Retinal pigment epithelial cell (primary cell): ENCODE data around the gene NUDT7.

Experiments used
- DNase-seq: peaks from one replicate; pipeline ENCODE4 v3.0.0-alpha.2; 2010; ENCODE audit warnings: low read depth
- H3K4me3 ChIP-seq: 2 replicates; pipeline ENCODE4 v1.5.1; 2011; ENCODE audit warnings: mild to moderate bottlenecking, low read length, control low read depth, moderate library complexity
- TF ChIP-seq, protein P1 (sequence below): conservative IDR thresholded peaks from 2 replicates; pipeline ENCODE4 v1.5.1; 2011; ENCODE audit warnings: low read depth, low read length, control low read depth, inconsistent platforms

NUDT7 gene

DNA sequence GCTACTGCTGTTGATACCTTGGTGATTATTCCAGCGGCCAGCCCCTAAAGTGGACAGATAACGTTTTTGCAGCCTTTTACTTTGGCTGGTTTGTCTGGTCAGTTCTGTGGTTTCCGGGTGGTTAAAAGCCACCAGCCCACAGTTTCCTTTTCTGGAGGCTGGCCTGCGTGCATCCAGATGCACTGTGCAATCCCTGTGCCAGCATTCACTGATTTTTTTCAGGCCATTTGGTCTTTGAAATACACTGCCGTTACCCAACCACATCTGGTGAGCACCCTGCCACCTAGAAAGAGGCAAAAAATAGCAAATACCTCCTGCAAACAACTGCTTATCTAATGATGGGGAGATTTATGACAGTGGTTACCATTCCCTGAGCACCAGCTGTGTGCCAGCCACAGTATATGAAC, 797 bp downstream of the NUDT7 start:
- TF ChIP-seq, protein P1, sequence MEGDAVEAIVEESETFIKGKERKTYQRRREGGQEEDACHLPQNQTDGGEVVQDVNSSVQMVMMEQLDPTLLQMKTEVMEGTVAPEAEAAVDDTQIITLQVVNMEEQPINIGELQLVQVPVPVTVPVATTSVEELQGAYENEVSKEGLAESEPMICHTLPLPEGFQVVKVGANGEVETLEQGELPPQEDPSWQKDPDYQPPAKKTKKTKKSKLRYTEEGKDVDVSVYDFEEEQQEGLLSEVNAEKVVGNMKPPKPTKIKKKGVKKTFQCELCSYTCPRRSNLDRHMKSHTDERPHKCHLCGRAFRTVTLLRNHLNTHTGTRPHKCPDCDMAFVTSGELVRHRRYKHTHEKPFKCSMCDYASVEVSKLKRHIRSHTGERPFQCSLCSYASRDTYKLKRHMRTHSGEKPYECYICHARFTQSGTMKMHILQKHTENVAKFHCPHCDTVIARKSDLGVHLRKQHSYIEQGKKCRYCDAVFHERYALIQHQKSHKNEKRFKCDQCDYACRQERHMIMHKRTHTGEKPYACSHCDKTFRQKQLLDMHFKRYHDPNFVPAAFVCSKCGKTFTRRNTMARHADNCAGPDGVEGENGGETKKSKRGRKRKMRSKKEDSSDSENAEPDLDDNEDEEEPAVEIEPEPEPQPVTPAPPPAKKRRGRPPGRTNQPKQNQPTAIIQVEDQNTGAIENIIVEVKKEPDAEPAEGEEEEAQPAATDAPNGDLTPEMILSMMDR = no peak
- DNase-seq = no peak
- H3K4me3 ChIP-seq = peak overlapping the region; percentile 74

DNA sequence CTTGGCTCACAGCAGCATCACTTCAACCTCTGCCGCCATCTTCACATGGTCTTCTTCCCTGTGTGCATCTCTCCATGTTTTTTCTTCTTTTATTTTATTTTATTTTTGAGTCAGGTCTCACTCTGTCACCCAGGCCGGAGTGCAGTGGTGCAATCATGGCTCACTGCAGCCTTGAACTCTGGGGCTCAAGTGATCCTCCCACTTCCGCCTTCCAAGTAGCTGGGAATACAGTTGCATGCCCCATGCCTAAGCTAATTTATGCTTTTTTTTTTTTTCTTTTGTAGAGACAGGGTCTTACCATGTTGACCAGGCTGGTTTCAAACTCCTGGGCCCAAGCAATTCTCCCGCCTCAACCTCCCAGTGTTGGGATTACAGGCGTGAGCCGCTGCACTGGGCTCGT, 1.9 kb downstream of the NUDT7 start:
- TF ChIP-seq, protein P1 = no peak
- H3K4me3 ChIP-seq = no peak overlapping the region
- DNase-seq = no peak

DNA sequence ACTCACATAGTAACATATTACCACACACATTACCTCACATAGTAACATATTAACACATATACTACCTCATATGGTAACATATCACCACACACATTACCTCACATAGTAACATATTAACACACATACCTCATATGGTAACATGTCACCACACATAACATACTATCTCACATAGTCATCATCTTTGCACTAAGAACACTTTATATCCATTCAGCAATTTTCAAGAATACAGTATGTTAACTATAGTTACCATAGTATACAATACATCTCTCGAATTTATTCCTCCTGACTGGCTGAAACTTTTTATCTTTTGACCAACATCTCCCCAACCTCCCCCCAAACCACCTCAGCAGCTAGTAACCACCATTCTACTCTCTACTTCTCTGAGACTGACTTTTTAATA, 7.6 kb downstream of the NUDT7 start:
- H3K4me3 ChIP-seq = no peak overlapping the region
- DNase-seq = no peak
- TF ChIP-seq, protein P1 = no peak

DNA sequence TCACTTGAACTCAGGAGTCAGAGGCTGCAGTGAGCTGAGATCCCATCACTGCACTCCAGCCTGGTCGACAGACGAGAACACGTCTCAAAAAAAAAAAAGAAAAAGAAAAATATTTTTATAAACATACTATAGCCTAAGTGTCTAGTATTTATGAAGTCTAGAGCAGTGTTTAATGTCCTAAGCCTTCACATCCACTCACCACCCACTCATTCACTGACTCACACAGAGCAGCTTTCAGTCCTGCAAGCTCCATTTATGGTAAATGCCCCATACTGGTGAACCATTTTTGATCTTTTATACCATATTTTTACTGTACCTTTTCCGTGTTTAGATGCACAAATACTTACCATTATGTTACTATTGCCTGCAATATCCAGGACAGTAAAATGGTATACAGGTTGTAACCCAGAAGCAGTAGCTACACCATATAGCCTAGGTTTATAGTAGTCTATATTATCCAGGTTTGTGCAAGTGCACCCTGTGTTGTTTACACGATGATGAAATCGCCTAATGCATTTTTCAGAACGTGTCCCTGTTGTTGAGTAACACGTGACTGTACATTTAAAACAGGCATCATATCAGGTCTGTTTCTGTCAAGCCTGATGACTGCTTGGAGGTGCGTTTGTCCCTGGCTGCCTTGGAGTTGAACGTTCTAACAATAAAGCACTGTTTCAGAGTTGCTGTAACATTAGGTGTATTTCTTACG, 10.1 kb downstream of the NUDT7 start:
- H3K4me3 ChIP-seq = no peak overlapping the region
- TF ChIP-seq, protein P1 = no peak
- no peak for DNase-seq

DNA sequence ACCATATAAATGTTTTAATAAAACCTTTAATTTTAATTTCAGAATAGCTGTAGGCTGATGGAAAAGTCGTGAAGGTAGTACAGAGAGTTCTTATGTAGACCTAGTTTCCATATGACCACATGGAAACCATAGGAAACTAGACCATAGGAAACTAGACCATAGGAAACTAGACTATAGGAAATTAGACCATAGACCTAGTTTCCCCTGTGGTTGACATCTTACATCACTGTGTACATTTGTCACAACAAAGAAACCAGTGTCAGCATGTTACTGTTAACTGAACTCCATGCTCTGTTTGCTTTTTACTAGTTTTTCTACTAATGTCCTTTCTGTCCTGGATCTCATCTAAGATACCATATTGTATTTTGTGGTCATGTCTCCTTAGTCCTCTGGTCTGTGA, 14.6 kb downstream of the NUDT7 start:
- TF ChIP-seq, protein P1 = no peak
- DNase-seq = no peak
- H3K4me3 ChIP-seq = no peak overlapping the region

DNA sequence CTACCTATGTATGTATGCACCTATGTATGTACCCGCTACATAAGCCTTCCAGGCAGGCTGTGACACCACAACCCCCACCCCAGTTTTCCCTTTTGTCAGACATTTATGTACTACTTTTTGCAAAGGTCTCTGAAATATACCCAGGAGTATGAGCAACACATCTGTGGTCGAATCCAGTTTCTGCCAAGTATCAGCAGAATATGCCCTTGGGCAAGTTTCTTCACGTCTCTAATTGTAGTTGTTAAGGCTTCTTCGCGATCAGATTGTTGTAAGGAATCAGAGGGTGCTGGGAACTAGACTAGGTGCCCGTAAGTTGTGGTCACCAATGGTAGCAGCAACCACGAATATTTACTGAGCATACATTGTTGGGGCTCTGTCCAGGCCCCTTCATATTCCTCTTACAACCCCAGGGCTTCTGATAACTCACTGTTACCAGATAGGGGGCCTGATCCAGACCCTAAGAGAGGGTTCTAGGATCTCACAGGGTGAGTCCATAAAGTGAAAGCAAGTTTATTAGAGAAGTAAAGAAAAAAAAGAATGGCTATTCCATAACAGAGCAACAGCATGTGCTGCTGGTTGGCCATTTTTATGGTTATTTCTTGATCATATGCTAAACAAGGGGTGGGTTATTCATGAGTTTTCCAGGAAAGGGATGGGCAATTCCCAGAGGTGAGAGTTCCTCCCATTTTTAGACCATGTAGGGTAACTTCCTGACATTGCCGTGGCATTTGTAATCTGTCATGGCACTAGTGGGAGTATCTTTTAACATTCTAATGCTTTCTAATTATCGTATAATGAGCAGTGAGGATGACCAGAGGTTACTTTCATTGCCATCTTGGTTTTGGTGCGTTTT, 16.6 kb downstream of the NUDT7 start:
- TF ChIP-seq, protein P1 = no peak
- H3K4me3 ChIP-seq = no peak overlapping the region
- no peak for DNase-seq

DNA sequence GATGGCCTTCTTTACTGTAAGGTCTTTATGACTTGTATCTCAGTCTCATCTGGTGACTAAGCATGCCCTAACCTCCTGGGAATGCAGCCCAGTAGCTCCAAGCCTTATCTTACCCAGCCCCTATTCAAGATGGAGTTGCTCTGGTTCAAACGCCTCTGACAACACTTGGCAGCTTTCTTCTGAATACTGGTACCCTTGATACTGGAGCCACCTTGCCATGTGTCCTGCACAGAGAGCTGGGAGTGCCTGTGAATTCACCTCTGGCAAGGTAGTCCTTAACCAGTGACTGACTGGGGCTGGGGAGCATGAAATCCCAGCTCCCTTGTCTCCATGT, 17.2 kb downstream of the NUDT7 start:
- H3K4me3 ChIP-seq = no peak overlapping the region
- TF ChIP-seq, protein P1 = no peak
- no peak for DNase-seq
